ENCODE measurements around the gene TMEM134. TPM values are rescaled to one million over a fixed set of nuclear protein-coding genes. Genes with fewer than 3 reads are reported as not detected.
A peak's percentile ranks its signal among the peaks of the same experiment; 100 is the strongest.

The TMEM134 gene
- total RNA-seq, 1 experiment from 2014 or later, result 73.5 TPM

- H3K4me1 ChIP-seq (ENCODE audit: insufficient read depth, low read length), result peaks cover 6% of the 10 kb centered on the region; the same call in 1 of the 2 replicates
- POLR2A ChIA-PET (ENCODE audit: unreplicated experiment), result no interaction called here
- no peaks in the 10 kb centered on the region for H3K9me2 ChIP-seq (replicated peaks; ENCODE audit: low read length)
- H3K27ac ChIP-seq (ENCODE audit: low read length), result no peak overlapping the region
- no peak overlapping the region for H3K4me3 ChIP-seq (ENCODE audit: low read length)
- DNase-seq (no peak), ATAC-seq (no peak)
- no peak overlapping the region for H2AFZ ChIP-seq (ENCODE audit: low read length)
- CTCF ChIA-PET, result no interaction called here
- no peaks in the 10 kb centered on the region for H3K9me3 ChIP-seq (ENCODE audit: low read length)
- H3K36me3 ChIP-seq (ENCODE audit: low read depth, low read length), result no peaks in the 10 kb centered on the region
- no peak overlapping the region for H3K4me2 ChIP-seq (ENCODE audit: low read length)
- no peaks in the 10 kb centered on the region for H3F3A ChIP-seq (ENCODE audit: low read length, unreplicated experiment)
- intact Hi-C loops (cut with micrococcal nuclease), result no loop called here
- H3K9ac ChIP-seq (ENCODE audit: low read length), result no peak overlapping the region
- no peak for TF ChIP-seq EZH2 (IDR thresholded peaks at IDR 0.05; ENCODE audit: low read length, unreplicated experiment)
- TF ChIP-seq CTCF (conservative IDR thresholded peaks at IDR 0.05; ENCODE audit: low read depth, low read length), result no peak
- H3K27me3 ChIP-seq (ENCODE audit: low read length), result no peaks in the 10 kb centered on the region
- no peaks in the 10 kb centered on the region for H4K20me1 ChIP-seq (ENCODE audit: low read length)
- no peaks in the 10 kb centered on the region for H3K79me2 ChIP-seq (ENCODE audit: low read length)
- no TSS peak for BruUV-seq (replicated peaks)
Measured at GRCh38 chr11:67417425-67417824, 51.6 kb downstream of the TMEM134 start.

- H3K4me1 ChIP-seq (ENCODE audit: insufficient read depth, low read length), result peaks cover 6% of the 10 kb centered on the region; the same call in 1 of the 2 replicates
- no peak overlapping the region for H2AFZ ChIP-seq (ENCODE audit: low read length)
- no peaks in the 10 kb centered on the region for H3K79me2 ChIP-seq (ENCODE audit: low read length)
- no peaks in the 10 kb centered on the region for H3K36me3 ChIP-seq (ENCODE audit: low read depth, low read length)
- H3K4me3 ChIP-seq (ENCODE audit: low read length), result no peak overlapping the region
- no peak overlapping the region for H3K4me2 ChIP-seq (ENCODE audit: low read length)
- no peaks in the 10 kb centered on the region for H3F3A ChIP-seq (ENCODE audit: low read length, unreplicated experiment)
- H3K27ac ChIP-seq (ENCODE audit: low read length), result no peak overlapping the region
- no peaks in the 10 kb centered on the region for H3K9me2 ChIP-seq (replicated peaks; ENCODE audit: low read length)
- TF ChIP-seq EZH2 (IDR thresholded peaks at IDR 0.05; ENCODE audit: low read length, unreplicated experiment), result no peak
- TF ChIP-seq EZH2phosphoT487 (IDR thresholded peaks at IDR 0.05; ENCODE audit: borderline replicate concordance, low read length), result no peak
- TF ChIP-seq CTCF (conservative IDR thresholded peaks at IDR 0.05; ENCODE audit: low read depth, low read length), result no peak
- intact Hi-C loops (cut with micrococcal nuclease), result no loop called here
- CTCF ChIA-PET, result no interaction called here
- POLR2A ChIA-PET (ENCODE audit: unreplicated experiment), result no interaction called here
- H3K9ac ChIP-seq (ENCODE audit: low read length), result no peak overlapping the region
- no peaks in the 10 kb centered on the region for H4K20me1 ChIP-seq (ENCODE audit: low read length)
- no peaks in the 10 kb centered on the region for H3K9me3 ChIP-seq (ENCODE audit: low read length)
- no peaks in the 10 kb centered on the region for H3K27me3 ChIP-seq (ENCODE audit: low read length)
- DNase-seq (peak; percentile 34), ATAC-seq (no peak)
- BruUV-seq (replicated peaks), result no TSS peak
Measured at GRCh38 chr11:67416416-67417335, 52.4 kb downstream of the TMEM134 start.
